Neural cell (in vitro differentiated cells): ENCODE data around the gene TYROBP. TPM values are rescaled to one million over a fixed set of nuclear protein-coding genes. Genes with fewer than 3 reads are reported as not detected.

ENCODE experiments used
- H2AFZ ChIP-seq: fragments of 200-600, 300-800 bp; sonication (generic), shearing (Covaris generic); 2 replicates; pipeline ENCODE4 v1.6.0; 2014; ENCODE audit warnings: low read depth, mild to moderate bottlenecking, antibody characterized with exemption, low read length, moderate library complexity
- H3F3A ChIP-seq: fragments of 200-600 bp; shearing (Covaris generic); 2 replicates; pipeline ENCODE4 v1.6.1; 2016; ENCODE audit warnings: mild to moderate bottlenecking, moderate library complexity, mixed read lengths, antibody characterized with exemption, low read length; ENCODE audit not compliant: insufficient read depth, poor library complexity, severe bottlenecking
- H3K27ac ChIP-seq: fragments of 200-600, 300-800 bp; sonication (generic), shearing (Covaris generic); 2 replicates; pipeline ENCODE4 v1.5.1; 2014; ENCODE audit warnings: mild to moderate bottlenecking, low read length, moderate library complexity
- H3K27me3 ChIP-seq: fragments of 300-800, 200-600 bp; sonication (generic), shearing (Covaris generic); 2 replicates; pipeline ENCODE4 v1.6.0; 2014; ENCODE audit warnings: mild to moderate bottlenecking, low read depth, low read length, moderate library complexity; ENCODE audit not compliant: insufficient read depth
- H3K36me3 ChIP-seq: fragments of 300-800, 200-600 bp; sonication (generic), shearing (Covaris generic); 2 replicates; pipeline ENCODE4 v1.5.1; 2014; ENCODE audit warnings: mild to moderate bottlenecking, antibody characterized with exemption, low read length, moderate library complexity; ENCODE audit not compliant: insufficient read depth
- H3K4me2 ChIP-seq: fragments of 300-800, 200-600 bp; sonication (generic), shearing (Covaris generic); 2 replicates; pipeline ENCODE4 v1.6.0; 2014; ENCODE audit warnings: mild to moderate bottlenecking, low read length
- H3K4me3 ChIP-seq: fragments of 300-800, 200-600 bp; sonication (generic), shearing (Covaris generic); 2 replicates; pipeline ENCODE4 v1.5.1; 2014; ENCODE audit warnings: mild to moderate bottlenecking, low read length, moderate library complexity
- H3K79me2 ChIP-seq: fragments of 200-600 bp; shearing (Covaris generic); replicated peaks from 2 replicates; pipeline ENCODE4 v1.6.0; 2014; ENCODE audit warnings: mild to moderate bottlenecking, low read length, moderate library complexity; ENCODE audit not compliant: insufficient read depth
- H3K9ac ChIP-seq: fragments of 300-800, 200-600 bp; sonication (generic), shearing (Covaris generic); 2 replicates; pipeline ENCODE4 v1.6.1; 2016; ENCODE audit warnings: mild to moderate bottlenecking, low read length, mixed read lengths
- H3K9me2 ChIP-seq: fragments of 200-600 bp; shearing (Covaris generic); 2 replicates; pipeline ENCODE4 v1.6.1; 2016; ENCODE audit warnings: mild to moderate bottlenecking, low read length, mixed read lengths; ENCODE audit not compliant: insufficient read depth
- H3K9me3 ChIP-seq: fragments of 200-600, 300-800 bp; sonication (generic), shearing (Covaris generic); 2 replicates; pipeline ENCODE4 v1.6.1; 2016; ENCODE audit warnings: mild to moderate bottlenecking, mixed run types, low read length, moderate library complexity, mixed read lengths
- H4K20me1 ChIP-seq: fragments of 200-600 bp; shearing (Covaris generic); 2 replicates; pipeline ENCODE4 v1.6.1; 2016; ENCODE audit warnings: mild to moderate bottlenecking, mixed run types; ENCODE audit not compliant: insufficient read depth
- EP300 ChIP-seq: fragments of 450-650 bp; conservative IDR thresholded peaks from 2 replicates; pipeline ENCODE4 v1.6.1; 2014; ENCODE audit warnings: antibody characterized with exemption, mild to moderate bottlenecking, moderate library complexity; ENCODE audit not compliant: poor library complexity, severe bottlenecking
- EZH2 ChIP-seq: fragments of 200-600, 300-800 bp; shearing (Covaris generic), sonication (generic); IDR thresholded peaks from 2 replicates; pipeline ENCODE4 v1.6.1; 2014; ENCODE audit warnings: antibody characterized with exemption, low read length, borderline replicate concordance, mild to moderate bottlenecking; ENCODE audit not compliant: insufficient read depth, poor library complexity, severe bottlenecking
- MXI1 ChIP-seq: fragments of 450-650 bp; conservative IDR thresholded peaks from 2 replicates; pipeline ENCODE4 v1.6.1; 2014; ENCODE audit warnings: antibody characterized with exemption, mild to moderate bottlenecking; ENCODE audit not compliant: poor library complexity, severe bottlenecking
- POLR2AphosphoS5 ChIP-seq: IDR thresholded peaks from 2 replicates; pipeline ENCODE4 v1.6.1; 2012
- RAD21 ChIP-seq: fragments of 450-650 bp; conservative IDR thresholded peaks from 2 replicates; pipeline ENCODE4 v1.6.1; 2014; ENCODE audit warnings: antibody characterized with exemption, mild to moderate bottlenecking, moderate library complexity
- SMC3 ChIP-seq: fragments of 450-650 bp; conservative IDR thresholded peaks from 2 replicates; pipeline ENCODE4 v1.6.1; 2014; ENCODE audit warnings: antibody characterized with exemption, mild to moderate bottlenecking, moderate library complexity; ENCODE audit not compliant: poor library complexity
- TAF1 ChIP-seq: IDR thresholded peaks from 2 replicates; pipeline ENCODE4 v1.6.1; 2012; ENCODE audit warnings: low read depth
- polyA plus RNA-seq: library from polyadenylated mRNA; depleted of rRNA; stranded (reverse); fragments of >200 nt; gene quantifications from 2 replicates; pipeline ENCODE4 v1.2.3, GENCODE V29; 2014
- TF ChIP-seq, protein P1 (sequence below): fragments of 450-650 bp; IDR thresholded peaks from 2 replicates; pipeline ENCODE4 v1.5.1; 2014; ENCODE audit warnings: antibody characterized with exemption, mild to moderate bottlenecking, moderate library complexity; ENCODE audit not compliant: poor library complexity, severe bottlenecking
- TF ChIP-seq, protein P2 (sequence below): IDR thresholded peaks from 2 replicates; pipeline ENCODE4 v1.6.1; 2012; ENCODE audit warnings: borderline replicate concordance

The TYROBP gene
- polyA plus RNA-seq, 1 donor from 2014 or later: not detected

- Histone ChIP-seq H3K79me2 (peaks cover 30% of the 10 kb centered on the region), H3K4me3 (peak overlapping the region; percentile 88), H2AFZ (no peak overlapping the region), H3K4me2 (peak overlapping the region; percentile 70), H3K27me3 (no peaks in the 10 kb centered on the region), H3K9ac (no peak overlapping the region), H3K9me2 (no peaks in the 10 kb centered on the region), H3K36me3 (no peaks in the 10 kb centered on the region), H3F3A (no peaks in the 10 kb centered on the region), H4K20me1 (no peaks in the 10 kb centered on the region), H3K9me3 (no peaks in the 10 kb centered on the region), H3K27ac (no peak overlapping the region)
- TF ChIP-seq SMC3: no peak
- TF ChIP-seq TAF1: no peak
- no peak for TF ChIP-seq EZH2
- TF ChIP-seq, protein P1, sequence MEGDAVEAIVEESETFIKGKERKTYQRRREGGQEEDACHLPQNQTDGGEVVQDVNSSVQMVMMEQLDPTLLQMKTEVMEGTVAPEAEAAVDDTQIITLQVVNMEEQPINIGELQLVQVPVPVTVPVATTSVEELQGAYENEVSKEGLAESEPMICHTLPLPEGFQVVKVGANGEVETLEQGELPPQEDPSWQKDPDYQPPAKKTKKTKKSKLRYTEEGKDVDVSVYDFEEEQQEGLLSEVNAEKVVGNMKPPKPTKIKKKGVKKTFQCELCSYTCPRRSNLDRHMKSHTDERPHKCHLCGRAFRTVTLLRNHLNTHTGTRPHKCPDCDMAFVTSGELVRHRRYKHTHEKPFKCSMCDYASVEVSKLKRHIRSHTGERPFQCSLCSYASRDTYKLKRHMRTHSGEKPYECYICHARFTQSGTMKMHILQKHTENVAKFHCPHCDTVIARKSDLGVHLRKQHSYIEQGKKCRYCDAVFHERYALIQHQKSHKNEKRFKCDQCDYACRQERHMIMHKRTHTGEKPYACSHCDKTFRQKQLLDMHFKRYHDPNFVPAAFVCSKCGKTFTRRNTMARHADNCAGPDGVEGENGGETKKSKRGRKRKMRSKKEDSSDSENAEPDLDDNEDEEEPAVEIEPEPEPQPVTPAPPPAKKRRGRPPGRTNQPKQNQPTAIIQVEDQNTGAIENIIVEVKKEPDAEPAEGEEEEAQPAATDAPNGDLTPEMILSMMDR: no peak
- no peak for TF ChIP-seq EP300
- TF ChIP-seq, protein P2, sequence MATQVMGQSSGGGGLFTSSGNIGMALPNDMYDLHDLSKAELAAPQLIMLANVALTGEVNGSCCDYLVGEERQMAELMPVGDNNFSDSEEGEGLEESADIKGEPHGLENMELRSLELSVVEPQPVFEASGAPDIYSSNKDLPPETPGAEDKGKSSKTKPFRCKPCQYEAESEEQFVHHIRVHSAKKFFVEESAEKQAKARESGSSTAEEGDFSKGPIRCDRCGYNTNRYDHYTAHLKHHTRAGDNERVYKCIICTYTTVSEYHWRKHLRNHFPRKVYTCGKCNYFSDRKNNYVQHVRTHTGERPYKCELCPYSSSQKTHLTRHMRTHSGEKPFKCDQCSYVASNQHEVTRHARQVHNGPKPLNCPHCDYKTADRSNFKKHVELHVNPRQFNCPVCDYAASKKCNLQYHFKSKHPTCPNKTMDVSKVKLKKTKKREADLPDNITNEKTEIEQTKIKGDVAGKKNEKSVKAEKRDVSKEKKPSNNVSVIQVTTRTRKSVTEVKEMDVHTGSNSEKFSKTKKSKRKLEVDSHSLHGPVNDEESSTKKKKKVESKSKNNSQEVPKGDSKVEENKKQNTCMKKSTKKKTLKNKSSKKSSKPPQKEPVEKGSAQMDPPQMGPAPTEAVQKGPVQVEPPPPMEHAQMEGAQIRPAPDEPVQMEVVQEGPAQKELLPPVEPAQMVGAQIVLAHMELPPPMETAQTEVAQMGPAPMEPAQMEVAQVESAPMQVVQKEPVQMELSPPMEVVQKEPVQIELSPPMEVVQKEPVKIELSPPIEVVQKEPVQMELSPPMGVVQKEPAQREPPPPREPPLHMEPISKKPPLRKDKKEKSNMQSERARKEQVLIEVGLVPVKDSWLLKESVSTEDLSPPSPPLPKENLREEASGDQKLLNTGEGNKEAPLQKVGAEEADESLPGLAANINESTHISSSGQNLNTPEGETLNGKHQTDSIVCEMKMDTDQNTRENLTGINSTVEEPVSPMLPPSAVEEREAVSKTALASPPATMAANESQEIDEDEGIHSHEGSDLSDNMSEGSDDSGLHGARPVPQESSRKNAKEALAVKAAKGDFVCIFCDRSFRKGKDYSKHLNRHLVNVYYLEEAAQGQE: no peak
- no peak for TF ChIP-seq MXI1
- TF ChIP-seq RAD21: no peak
- TF ChIP-seq POLR2AphosphoS5: no peak
These were observed 30.5 kb upstream of the TYROBP start for GRCh38 chr19:35938282-35939224.

- Histone ChIP-seq H3K27me3 (no peaks in the 10 kb centered on the region), H3K9me3 (no peaks in the 10 kb centered on the region), H3K9me2 (no peaks in the 10 kb centered on the region), H3K36me3 (no peaks in the 10 kb centered on the region), H3K79me2 (peaks cover 30% of the 10 kb centered on the region), H3K4me2 (peak overlapping the region; percentile 70), H2AFZ (no peak overlapping the region), H3K9ac (peak overlapping the region; percentile 88), H3K4me3 (peak overlapping the region; percentile 88), H3K27ac (no peak overlapping the region), H3F3A (no peaks in the 10 kb centered on the region), H4K20me1 (no peaks in the 10 kb centered on the region)
- TF ChIP-seq EP300 (no peak), TAF1 (no peak), SMC3 (no peak), EZH2 (no peak)
- TF ChIP-seq, protein P1: no peak
These were observed 29.5 kb upstream of the TYROBP start for GRCh38 chr19:35937345-35938281.
